SU-DHL-6 (cell line): ENCODE measurements around the gene RNF150.

Experiments used
- EZH2phosphoT487 ChIP-seq: fragments of 200-600 bp; sonication (generic), shearing (Covaris generic); conservative IDR thresholded peaks from 2 replicates; pipeline ENCODE4 v1.6.1; 2018; ENCODE audit warnings: mild to moderate bottlenecking, antibody characterized with exemption, low read length, moderate library complexity, mixed read lengths
- TF ChIP-seq, protein P1 (sequence below): fragments of 200-600 bp; sonication (generic); IDR thresholded peaks from one replicate; pipeline ENCODE4 v1.5.1; 2017; ENCODE audit warnings: antibody characterized with exemption, mild to moderate bottlenecking, low read length, moderate library complexity; ENCODE audit not compliant: insufficient read depth, poor library complexity, severe bottlenecking

DNA sequence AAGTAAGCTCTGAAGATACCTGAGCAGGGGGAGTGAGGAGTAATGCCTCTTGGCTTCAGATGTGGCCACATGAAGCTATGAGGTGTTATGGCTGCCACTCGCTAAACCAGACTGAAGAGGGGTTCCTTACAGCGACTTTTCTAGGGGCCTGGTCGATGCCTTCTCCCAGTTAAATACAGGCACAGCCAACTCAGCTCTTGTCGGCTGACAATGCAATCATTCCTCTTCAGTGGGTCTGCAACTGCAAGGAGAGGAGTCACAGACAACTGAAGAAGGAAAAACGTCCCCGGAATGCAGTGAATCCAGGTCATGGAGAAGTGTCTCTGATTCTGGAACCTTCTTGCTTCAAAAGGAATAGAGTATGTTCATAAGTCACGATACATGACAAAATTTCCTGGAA is 106.4 kb downstream of the RNF150 start:
- TF ChIP-seq, protein P1, sequence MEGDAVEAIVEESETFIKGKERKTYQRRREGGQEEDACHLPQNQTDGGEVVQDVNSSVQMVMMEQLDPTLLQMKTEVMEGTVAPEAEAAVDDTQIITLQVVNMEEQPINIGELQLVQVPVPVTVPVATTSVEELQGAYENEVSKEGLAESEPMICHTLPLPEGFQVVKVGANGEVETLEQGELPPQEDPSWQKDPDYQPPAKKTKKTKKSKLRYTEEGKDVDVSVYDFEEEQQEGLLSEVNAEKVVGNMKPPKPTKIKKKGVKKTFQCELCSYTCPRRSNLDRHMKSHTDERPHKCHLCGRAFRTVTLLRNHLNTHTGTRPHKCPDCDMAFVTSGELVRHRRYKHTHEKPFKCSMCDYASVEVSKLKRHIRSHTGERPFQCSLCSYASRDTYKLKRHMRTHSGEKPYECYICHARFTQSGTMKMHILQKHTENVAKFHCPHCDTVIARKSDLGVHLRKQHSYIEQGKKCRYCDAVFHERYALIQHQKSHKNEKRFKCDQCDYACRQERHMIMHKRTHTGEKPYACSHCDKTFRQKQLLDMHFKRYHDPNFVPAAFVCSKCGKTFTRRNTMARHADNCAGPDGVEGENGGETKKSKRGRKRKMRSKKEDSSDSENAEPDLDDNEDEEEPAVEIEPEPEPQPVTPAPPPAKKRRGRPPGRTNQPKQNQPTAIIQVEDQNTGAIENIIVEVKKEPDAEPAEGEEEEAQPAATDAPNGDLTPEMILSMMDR = no peak
- TF ChIP-seq EZH2phosphoT487 = no peak
